ENCODE measurements around the gene ERBB4.

Gene ERBB4

DNA sequence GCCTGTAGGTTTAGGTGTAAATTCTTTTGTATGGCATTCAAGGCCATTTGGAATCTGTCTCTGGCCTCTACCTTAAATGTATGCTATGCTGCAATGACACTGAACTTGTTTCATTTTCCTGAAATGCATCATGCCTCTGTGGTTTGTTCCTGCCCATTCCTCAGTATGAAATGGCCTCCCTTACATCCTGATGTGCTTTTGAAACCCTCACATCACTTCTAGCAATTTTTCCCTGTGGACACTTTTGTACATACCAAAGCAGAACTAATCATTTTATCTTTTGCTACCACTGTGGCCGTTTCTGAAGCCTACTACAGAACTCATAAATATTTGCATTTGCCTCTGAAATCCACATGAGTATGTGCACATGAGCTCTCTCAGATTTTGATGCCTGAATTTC lies 557.2 kb downstream of the ERBB4 start:
- DNase-seq: no peak

DNA sequence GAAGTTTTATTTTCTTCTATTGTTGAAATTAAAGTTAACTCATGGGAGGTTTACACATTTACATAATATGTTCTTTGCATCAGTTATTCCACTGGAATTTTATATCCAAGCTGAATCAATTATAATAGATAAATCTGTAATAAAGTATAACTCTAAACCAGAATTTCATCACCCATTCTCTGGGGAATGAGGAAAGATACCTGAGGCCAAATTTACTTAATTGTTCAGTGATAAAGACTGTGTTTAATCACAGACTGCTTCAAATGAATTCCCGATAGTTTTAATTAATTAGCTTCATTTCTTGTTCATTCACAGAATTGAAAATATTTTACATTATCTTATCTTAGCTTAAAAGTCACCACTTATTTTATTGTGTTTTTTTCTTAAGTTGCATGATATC lies 562.5 kb downstream of the ERBB4 start:
- DNase-seq: no peak

DNA sequence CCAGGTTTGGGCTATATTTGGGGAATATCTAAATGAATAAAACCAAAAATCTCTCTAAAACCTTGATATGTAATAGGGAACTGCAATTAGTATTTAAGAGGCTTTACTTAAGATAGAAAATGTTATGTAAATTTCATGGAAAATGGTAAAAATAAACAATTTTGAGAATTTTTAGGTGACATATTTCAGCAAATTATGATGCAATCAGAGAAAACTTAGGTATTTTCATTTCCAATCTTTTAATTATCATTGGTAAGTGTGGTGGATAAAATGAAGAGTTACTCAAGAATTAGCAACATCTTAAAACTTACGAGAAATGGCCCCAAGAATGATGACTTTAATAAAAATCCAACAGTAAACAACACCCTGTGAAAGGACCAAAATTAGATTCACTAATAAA lies 571.4 kb downstream of the ERBB4 start:
- DNase-seq: no peak

DNA sequence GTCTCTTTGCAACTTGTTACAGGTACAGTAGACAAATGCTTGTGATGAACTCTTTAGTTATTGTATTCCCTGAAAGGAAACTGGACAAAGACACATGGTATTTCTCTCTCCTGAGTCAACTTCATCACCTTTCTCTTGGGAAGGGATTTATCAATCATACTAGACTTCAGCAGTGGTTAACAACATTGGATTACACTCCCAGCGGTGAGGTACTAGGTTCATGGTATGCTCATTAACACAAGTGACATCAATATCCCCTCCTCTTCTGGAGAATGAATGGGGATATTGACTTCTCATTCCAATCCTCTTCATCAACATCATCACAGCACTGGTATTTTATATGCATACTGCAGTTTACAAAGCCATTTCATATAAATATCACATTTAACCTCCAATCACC lies 574.6 kb downstream of the ERBB4 start:
- DNase-seq: no peak

DNA sequence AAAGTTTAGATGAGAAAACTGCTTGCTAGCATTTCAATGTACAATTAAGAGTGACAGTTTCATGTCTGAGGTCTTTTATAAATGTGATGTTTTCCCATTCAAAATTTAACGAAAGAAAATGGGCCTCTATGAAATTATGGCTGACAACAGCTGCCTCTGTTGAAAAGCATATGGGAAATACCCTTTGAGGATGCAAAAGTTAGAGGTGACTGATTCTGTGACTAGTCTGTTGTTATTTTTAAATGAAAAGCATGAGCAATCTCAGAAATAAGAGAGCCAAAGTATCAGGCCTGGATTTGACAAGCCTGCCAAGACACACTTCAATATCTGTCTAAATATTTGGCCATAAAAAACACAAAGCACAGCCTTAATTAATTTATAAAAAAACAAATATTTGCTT lies 580.8 kb downstream of the ERBB4 start:
- peak; percentile 28 for DNase-seq

DNA sequence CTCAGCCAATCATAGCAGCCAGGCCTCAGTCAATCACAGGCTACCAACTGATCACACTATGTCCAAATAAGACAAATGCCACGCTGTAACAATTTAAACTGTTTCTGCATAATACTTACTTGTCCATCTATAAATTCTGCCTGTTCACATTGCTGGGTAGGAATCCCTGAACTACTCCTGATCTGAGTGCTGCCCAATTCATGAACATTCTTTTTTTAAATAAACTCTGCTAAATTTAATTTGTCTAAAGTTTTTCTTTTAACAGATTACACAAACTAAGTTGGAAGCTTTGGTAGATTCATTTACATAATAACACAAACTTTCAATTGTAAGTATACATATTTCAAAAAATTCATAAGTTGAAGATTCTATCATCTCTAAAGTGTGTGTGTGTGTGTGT lies 583.0 kb downstream of the ERBB4 start:
- DNase-seq: no peak

DNA sequence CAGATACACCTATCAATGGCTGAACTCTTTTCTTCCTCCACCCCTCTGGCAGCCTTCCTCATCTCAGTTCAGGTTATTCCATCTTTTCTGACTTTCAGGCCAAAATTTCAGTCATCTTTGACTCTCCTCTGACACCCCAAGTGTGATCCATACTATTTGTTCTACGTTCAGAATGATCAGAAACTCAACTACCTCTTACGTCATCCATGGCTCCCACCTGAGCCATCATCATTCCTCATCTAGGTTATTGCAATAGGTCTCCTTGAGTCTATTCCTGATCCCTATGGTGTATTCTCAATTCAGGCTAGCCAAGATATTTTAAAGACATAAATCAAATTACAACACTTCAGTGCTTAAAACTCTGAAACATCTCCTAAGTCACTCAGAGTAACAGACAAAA lies 589.7 kb downstream of the ERBB4 start:
- DNase-seq: no peak

DNA sequence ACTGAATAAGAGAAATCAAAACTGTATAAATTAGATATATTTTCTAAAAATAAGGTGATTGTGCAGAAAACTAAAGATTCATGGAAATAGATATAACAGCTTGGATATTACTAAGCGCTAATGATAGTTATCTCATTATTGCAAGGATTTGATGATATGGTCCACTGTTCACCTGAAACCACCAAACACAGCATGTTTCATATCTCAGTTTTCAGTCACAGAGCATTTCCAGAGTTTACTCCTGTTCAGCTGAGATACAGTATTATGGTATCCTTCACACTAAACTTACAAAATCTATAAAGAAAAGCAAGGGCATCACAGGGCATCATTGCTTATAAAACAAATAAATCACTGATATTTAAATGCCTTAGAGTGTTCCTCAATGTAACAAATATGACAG lies 591.6 kb downstream of the ERBB4 start:
- no peak for DNase-seq

DNA sequence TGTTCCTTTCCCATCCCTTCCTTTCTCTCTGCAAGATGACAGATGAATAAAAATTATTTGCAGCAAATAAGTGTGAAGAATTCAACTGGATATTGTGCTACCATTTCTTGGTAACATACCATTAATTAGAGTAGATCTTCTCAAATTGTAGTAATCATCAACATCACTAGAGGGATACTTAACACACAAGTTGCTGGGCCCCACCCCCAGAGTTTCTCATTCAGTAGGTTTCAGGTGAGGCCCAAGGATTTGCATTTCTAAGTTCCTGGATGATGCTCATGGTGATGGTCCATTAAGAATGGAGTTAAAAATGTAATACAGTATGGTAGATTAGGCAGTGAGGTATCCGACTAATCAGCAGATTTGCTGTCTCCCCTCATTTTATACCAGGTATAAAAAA lies 594.0 kb downstream of the ERBB4 start:
- DNase-seq: peak; percentile 48

DNA sequence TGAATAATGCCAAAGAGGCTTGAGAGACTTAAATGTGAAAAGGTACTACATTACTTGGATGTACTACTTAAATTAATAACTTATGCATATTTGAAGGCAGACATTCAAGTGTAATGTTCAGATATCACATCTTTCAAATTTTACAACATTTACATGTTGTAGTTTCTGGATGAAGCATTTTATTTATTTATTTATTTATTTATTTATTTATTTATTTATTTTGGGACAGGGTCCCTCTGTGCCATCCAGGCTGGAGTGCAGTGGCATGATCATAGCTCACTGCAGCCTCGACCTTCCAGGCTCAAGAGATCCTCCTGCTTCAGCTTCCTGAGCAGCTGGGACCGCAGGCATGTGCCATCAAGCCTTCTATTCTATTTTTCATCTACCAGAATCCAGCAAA lies 596.4 kb downstream of the ERBB4 start:
- no peak for DNase-seq

DNA sequence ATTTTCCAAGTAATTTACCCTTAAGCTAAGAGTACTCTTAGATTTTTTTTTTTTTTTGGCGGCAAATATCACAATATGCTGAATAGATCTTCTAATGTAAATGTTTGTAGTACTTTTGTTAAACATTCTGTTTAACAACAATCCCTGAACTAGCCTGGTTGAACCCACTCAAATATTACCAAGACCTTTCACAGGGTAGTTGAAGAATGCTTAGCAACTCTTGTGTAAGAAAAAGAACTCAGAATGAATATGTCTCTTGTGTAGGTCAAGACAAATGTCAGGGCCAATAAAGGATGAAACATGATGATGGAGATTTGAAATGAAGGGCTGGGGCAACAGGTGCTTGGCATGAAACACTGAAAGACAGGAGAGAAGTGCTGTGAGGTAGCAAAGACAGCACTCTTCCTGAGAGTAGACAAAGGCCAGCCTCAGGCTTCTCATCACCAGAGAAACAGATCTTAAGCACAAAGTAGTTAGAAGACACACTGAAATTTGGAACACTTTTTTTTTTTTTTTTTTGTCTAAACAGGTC lies 597.3 kb downstream of the ERBB4 start:
- peak; percentile 16 for DNase-seq

DNA sequence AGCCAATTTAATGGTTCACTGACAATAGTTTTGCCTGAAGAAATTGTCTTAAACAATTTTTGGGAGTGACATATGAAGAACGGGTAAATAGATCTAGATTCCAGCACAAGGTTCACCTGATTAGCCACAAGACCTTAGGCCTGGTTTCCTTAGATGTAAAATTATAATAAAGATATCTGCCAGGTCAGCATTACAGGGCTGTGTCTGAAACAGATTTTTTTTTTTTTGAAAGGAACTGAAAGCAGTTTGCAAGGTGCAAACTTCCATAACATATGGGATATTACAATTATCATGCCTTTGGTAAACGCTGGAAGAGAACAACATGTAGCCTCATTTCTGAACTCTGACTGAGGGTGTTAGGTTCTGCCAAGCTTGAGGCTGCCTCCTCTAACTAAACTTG lies 599.4 kb downstream of the ERBB4 start:
- DNase-seq: no peak

DNA sequence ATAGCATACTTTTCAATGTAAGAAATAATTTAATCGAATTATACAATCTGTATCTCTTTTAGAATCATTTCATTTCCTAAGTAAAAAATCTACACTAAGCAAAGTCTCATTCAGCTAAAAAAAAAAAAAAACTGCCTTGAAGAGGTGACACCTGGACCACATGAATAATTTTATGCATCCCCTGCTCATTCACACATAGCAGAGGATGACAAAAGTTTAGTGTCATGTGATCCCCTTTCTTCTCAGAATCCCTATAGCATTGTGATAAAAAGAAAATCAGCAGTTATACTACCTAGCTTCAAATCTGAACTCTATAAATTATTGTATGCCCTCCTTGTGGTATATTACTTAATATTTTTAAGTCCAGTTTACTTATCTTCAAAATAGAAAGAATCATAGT lies 603.8 kb downstream of the ERBB4 start:
- no peak for DNase-seq

DNA sequence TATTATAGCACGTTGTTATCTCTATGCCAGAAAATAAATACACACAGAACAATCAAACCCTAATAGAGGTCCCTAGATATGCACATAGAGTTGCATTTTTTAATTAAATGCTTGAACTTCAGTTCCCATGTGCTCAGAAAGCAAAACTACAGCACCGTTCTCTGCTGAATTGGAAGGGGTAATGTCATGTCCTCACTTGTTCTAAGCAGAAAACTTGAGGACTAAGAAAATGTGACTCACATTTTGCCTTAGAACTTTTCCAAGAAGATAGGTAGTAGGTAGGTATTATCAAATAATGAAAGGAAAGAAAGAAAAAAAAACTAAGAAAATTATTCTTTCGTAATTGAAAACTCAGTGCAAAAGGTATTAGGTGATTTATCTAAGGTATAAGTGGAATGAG lies 607.3 kb downstream of the ERBB4 start:
- DNase-seq: no peak

DNA sequence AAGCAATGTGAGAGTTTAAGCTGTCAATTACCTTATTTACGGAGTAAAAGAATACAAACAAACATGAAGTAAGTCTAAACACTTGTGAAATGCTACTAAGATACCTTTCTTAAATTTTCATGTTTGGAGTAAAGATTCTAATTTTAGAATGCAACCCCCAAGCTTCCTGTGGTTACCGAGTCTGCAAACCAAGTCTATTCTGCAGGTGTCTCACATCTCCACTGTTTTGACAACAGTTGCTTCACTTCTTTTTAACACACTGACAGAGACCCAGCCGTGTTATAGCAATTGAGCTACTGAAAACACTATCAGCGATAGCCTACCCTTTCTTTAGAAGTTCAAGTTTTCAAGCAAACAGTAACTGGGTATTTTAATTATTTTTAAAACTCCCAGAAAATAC lies 608.3 kb downstream of the ERBB4 start:
- DNase-seq: peak; percentile 80

DNA sequence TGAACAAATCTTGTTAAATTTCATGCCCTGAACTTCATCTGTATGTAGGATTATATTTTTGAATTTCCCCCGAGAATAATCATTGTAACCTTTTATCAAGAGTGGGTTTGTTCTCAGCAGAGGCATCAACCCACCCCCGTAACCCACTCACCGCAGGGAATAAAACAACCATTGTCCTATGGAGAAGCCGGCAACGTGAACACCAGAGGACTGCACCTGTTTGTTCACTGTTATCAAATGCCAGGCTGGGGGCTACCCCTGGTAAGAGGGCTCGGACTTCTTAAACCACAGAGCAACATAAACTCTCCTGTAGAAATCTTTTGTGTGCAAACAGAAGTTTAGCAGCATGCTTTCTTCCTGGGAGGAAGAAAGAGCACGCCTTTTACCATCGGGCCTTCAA lies 610.4 kb downstream of the ERBB4 start:
- DNase-seq: peak; percentile 82

DNA sequence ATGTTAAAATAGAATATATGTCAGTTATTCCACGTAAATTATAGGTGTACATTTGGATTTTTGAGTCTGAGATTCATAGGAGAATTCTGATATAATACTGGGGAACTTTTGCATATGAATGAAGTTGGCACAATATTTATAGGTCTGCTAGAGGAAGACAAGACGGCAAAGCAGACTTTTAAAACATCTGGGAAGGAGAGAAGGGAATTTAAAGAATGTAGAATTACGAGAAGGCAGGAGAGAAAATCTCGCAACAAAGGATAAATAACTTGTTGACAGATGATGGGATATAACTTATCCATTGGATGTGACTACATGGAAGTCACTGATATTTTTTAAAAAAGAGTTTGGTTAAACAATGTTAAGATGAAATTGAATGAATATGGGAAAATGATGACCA lies 615.6 kb downstream of the ERBB4 start:
- DNase-seq: no peak

DNA sequence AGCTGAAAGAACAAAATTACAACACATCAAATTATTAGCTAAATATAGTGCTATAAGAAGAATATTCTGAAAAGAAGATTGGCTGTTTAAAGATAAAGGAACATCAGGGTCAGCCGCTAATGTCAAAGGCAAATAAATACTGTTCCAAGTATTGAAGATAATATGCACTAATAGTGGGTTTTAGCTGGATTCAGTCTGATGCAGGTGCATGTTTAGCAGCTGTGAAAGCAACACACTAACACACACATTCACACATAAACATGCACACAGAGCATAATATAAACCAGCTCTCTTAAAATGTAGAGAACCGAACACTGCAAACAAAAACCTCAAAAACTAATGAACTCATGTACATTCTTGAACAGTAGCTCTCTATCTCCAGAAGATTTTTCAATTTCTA lies 634.6 kb downstream of the ERBB4 start:
- DNase-seq: peak; percentile 54

DNA sequence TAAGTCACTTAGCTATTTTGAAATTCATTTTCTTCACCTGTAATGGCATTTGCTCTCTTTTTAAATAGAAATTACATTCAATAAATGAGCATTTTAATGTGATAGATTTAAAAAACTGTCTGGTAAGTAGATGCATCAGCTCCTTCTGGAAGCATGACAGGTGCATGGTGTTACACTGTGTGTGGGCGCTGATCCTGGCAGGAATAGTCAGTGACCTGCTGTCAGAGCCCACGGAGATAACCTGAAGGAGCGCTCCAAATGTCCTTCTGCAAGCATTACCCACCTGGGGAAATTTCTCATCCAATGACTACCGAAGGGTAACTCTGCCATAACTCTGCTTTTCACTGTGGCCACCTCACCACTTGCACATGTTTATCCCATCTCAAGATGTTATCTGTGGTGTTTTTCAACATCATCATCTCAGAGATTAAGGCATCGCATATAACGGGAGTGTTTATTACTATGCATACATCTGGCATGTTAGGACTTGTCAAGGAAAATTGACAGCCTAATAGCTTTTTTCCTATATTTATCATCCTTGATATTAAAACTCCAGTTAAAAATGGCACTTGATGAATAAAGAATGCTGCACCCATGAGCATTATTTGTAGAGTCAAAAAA lies 637.3 kb downstream of the ERBB4 start:
- peak; percentile 84 for DNase-seq

DNA sequence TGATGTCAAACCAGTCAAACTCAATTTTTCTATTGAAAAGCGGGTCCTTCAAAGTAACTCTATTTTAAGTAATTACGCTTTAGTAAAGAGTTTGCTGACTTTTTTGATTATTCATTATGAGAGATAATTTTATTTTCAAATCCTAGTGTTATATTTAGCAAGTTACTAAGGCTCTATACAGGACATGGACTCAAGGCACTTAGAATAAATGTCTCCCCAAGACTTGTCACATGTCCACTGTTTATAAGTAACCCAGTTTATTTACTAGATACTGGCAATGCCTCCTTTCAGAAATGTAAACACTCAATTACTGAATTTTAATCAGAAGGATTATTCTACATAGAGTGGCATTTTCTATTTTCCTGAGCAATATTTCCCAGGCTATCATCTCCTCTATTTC lies 638.1 kb downstream of the ERBB4 start:
- DNase-seq: no peak

DNA sequence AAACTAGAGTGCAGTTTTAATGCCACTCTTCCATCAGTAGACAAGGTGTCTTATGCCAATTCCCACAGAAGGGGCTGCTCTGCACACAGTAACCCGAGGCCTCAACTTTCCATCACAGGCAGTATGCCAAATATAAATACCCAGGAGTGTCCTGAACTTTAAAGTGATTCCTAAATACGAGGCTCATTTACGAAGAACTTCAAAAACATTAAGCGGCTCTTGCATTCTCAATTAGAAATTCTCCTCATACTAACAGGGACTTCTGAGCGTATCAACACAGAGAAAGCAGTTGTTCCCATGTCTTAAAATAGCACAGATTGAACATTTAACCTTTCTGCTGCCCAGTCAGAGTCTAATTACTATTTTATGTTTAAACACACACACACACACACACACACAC lies 638.6 kb downstream of the ERBB4 start:
- peak; percentile 89 for DNase-seq

DNA sequence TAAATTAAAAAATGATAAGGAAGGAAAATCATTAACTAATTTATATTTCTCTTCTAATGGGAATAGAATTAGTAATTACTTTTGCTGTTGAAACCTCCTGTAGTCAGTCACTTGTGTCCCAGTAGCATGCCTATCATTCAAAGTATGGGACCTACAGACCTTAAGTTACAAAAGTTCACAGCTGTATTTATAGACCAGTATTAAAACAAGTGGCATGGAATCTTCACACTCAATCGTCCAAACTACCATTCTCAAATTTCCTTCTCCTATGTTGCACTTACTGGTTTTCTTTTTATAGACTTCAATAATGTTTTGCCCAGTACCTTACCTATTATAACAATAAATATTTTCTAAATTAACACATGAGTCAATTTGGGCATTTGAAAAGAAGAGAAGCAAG lies 639.9 kb downstream of the ERBB4 start:
- DNase-seq: no peak

DNA sequence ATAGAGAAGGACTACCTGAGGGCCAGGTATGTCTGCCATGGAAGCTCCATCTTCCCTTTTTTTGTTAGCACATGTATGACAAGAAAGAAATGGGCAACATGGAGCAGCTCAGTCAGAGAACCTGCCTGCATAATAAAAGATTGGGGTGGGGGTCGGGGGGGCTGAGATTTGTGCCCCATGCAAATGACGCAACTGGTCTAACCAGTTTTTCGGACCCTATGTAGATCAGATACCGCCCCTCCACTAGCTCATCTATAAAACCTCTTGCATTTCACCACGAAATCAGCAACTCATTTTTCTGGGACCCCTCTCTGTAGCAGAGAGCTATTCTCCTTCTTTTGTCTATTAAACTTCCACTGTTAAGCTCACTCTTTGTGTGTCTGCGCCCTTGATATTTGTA lies 657.2 kb downstream of the ERBB4 start:
- no peak for DNase-seq

DNA sequence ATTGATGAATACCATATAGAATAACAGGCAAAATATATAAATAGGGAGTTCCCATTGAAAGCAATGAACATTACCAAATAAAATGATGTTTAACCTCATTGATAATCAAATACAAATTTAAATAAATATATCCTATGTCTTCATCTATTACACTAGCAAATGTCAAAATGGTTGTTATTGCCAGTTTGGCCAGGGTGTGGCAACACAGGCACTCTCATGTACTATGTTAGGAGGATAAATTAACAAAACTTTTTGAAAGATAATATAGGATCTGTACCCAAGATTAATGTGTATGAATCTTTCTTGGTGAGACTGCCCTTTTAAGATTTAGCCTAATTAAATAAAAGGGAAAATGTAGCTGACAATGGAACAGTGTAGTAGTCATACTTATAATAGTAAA lies 659.3 kb downstream of the ERBB4 start:
- DNase-seq: peak; percentile 44

DNA sequence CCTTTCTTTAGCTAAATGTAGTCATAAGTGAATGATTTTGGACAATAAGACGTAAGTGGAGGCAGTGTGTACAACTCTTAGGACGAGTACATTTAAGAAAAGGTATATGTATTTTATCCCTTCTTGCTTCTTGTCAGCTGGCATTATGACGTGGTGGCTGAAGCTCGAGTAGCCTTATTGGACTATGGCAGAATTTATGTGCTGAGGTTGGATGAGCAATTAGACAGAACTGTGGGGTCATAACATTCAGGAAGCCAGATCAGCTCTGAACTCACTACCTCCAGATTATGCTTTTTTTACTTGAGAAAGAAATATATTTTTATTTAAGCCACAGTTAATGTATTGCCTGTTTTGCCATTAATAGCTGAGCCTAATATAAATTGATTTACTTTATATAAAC lies 661.5 kb downstream of the ERBB4 start:
- no peak for DNase-seq

DNA sequence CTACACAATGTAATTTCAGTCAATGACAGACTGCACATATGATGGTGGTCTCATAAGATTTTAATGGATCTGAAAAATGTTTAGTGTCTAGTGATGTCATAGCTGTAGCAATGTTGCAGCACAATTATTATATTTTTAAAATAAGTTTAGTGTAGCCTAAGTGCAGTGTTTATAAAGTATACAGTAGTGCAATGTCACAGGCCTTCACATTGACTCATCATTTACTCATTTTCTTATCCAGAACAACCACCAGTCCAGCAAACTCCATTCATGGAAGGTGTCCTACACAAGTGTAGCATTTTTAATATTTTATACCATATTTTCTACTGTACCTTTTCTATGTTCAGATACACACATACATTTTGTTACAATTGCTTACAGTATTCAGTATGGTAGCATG lies 663.1 kb downstream of the ERBB4 start:
- no peak for DNase-seq
